ENCODE data around the gene PARP1.

DNA sequence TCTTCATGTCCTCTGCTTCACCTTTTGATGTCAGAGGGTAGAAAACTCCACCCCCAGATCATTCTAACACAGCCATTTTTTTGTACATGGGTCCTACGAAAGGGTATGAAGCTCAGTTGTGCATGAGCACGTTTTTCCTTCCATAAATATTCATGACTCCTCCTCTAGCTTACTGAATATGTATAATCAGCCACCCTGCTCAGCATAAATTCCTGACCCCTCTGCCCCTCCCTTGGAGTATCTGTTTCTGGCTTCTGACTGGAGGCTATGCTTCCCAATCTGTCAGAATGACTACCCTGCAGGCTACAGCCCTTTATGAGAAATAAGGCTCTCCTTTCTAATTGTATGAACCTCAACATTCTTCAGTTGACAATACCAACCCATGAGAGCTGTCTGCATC lies 42.8 kb upstream of the PARP1 start:
- TF ChIP-seq EZH2 (IDR thresholded peaks at IDR 0.05; ENCODE audit: borderline replicate concordance, low read length), result no peak
- TF ChIP-seq, protein P1, sequence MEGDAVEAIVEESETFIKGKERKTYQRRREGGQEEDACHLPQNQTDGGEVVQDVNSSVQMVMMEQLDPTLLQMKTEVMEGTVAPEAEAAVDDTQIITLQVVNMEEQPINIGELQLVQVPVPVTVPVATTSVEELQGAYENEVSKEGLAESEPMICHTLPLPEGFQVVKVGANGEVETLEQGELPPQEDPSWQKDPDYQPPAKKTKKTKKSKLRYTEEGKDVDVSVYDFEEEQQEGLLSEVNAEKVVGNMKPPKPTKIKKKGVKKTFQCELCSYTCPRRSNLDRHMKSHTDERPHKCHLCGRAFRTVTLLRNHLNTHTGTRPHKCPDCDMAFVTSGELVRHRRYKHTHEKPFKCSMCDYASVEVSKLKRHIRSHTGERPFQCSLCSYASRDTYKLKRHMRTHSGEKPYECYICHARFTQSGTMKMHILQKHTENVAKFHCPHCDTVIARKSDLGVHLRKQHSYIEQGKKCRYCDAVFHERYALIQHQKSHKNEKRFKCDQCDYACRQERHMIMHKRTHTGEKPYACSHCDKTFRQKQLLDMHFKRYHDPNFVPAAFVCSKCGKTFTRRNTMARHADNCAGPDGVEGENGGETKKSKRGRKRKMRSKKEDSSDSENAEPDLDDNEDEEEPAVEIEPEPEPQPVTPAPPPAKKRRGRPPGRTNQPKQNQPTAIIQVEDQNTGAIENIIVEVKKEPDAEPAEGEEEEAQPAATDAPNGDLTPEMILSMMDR (IDR thresholded peaks at IDR 0.05; ENCODE audit: low read length), result no peak
